ENCODE results near the gene LIMS1.
"Not testable (repeated sequence)": the region's sequence is repeated elsewhere in the genome, so short reads cannot be mapped to it uniquely, and the experiment has no call there.

The LIMS1 gene, protein sequence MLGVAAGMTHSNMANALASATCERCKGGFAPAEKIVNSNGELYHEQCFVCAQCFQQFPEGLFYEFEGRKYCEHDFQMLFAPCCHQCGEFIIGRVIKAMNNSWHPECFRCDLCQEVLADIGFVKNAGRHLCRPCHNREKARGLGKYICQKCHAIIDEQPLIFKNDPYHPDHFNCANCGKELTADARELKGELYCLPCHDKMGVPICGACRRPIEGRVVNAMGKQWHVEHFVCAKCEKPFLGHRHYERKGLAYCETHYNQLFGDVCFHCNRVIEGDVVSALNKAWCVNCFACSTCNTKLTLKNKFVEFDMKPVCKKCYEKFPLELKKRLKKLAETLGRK

GRCh38 chr2:108533832-108534583 lies at the start of gene LIMS1:
Gene LIMS1, plus strand, starts transcription at chr2:108534470. Its CDS starts 93 bp downstream, at chr2:108534563.
- peak; percentile 45 to 53 for DNase-seq

GRCh38 chr2:108485253-108485652 lies 49.0 kb upstream of the LIMS1 start:
- DNase-seq, result no peak

- no peak for DNase-seq
These were observed 43.7 kb upstream of the LIMS1 start for GRCh38 chr2:108490506-108491122.

- no peak for DNase-seq
These were observed 42.4 kb upstream of the LIMS1 start for GRCh38 chr2:108491848-108492247.

DNA sequence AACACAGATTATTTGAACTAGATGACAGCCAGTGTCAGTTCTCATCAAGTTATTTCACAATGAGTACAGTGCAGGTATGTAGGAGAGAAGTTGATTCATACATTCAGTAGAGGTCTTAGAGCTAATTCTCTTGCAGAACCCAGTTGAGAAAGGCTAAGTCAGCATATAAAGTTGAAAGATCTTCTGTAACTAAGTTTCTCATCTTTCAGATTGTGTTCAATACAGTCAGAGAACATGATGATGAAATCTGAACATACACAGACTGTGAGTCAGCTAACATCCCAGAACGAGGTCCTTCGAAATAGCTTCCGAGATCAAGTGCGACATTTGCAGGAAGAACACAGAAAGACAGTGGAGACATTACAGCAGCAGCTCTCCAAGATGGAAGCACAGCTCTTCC lies 41.9 kb upstream of the LIMS1 start:
- no peak for DNase-seq

- DNase-seq, result not testable (repeated sequence)
These were observed 38.1 kb upstream of the LIMS1 start for GRCh38 chr2:108496167-108496566.

DNA sequence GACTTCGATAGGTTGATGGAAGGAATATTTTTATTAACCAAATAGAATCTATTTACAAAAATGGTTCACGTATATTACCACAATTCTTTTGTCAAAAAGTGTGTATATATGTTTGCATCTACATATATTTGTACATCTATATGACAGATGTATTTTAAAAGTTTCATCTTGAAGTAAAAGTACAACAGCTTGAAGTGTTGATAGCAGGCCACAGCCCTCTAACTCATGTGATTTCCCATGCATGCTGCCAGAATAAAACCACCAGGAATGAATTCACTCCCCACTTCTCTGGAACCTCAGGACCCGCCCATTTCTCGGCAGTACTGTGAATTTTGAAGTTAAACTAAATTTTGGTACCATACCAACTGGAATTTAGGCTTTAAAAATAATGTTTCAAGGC lies 26.6 kb upstream of the LIMS1 start:
- not testable (repeated sequence) for DNase-seq

DNA sequence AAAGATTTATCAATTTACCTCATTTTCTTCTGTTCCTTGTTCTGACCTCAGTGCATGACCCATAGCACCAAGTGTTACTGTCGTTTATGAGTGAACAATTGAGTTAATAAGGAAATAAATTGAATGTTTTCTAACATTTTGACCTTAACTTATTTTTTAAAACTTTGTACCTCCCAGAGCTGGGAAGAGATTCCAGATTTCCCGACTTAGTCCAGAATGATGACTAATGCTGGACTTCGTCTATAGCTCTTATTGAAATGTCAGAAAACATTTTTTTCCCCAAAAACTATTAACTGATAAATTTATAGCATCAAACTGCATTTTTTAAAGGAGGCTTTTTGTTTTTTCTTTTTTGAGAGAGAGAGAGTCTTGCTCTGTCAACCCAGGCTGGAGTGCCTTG lies 21.8 kb upstream of the LIMS1 start:
- not testable (repeated sequence) for DNase-seq

GRCh38 chr2:108514478-108514877 lies 19.8 kb upstream of the LIMS1 start:
- DNase-seq, result not testable (repeated sequence)

DNA sequence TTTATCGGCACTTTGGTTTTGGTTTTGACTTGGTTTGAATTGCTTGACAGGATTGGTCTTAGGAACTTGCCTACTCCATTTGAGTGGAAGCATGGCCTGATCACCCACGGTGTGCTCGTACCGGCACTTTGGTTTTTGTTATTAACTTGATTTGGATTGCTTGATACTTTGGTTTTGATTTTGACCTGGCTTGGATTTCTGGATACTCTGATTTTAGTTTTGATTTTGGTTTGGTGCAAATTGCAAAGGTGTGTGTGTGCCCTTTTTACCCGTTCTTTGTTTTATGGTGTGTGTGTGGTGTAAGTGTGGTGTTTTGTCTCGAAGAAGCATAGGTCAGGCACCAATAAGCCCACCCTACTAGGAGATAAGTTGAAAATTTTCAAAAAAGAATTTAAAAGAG lies 9.6 kb upstream of the LIMS1 start:
- DNase-seq, result not testable (repeated sequence)

GRCh38 chr2:108525258-108525657 lies 9.0 kb upstream of the LIMS1 start:
- DNase-seq, result not testable (repeated sequence)

DNA sequence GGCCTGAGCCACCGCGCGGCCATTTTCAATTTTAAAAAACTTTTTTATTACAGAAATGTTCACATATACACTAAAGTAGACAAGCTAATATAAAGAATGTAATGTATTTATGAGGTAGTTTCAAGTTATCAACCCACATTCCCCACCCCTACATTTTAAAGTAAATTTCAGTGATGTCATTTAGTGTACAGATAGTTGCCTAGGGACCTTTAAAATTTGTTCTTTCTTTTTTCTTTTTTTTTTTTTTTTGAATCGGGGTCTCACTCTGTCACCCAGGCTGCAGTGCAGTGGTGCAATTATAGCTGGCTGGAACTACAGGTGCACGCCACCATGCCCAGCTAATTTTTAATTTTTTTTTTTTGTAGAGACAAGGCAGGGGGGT lies 2.6 kb upstream of the LIMS1 start:
- no peak for DNase-seq

DNA sequence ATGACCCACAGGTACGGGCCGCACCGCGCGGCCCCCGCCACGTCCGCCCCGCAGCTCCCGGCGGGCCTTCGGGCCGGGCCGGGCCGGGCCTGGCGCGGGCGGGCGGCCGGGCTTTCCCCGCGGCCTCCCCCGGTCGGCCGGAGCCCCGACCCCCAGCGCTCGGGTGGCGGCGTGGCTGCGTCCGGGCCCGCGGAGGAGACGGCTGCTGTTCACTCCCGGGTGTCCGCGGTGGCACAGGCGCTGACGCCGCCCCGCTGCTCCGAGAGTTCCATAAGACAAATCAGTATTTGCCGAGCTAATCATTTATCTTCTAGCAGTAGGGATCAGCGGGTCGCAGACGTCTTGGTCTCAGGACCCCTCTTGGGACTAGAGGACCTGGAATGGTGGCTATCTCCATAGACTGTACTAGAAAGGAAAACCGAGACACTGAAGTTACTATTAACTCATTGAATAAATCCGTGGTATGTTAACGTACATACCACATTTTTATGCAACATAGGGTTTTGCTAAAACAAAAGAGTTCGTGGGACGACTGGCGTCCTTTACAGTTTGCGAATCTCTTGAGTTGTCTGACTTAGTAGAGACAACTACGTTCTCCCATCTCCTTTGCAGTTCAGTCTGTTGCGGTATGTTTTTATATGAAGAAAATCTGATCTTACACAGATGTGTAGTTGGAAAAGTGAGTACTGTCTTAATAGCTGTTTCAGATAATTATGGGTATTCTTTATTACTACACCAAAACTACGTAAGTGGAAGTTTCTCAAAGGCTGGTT lies 500 bp downstream of the LIMS1 start:
- DNase-seq, result no peak

DNA sequence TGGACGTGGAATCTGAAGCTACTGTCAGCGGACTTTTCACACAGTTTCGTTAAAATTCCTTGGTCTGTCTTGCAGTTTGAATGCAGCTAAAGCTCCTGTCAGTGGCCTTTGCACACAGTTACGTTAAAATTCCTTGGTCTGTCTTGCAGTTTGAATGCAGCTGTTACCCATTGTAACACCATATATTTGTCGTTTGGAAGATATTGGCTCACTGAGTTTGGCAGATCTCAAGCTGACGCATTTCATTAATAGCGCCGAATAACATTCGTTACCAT lies 1.0 kb downstream of the LIMS1 start:
- DNase-seq, result no peak

DNA sequence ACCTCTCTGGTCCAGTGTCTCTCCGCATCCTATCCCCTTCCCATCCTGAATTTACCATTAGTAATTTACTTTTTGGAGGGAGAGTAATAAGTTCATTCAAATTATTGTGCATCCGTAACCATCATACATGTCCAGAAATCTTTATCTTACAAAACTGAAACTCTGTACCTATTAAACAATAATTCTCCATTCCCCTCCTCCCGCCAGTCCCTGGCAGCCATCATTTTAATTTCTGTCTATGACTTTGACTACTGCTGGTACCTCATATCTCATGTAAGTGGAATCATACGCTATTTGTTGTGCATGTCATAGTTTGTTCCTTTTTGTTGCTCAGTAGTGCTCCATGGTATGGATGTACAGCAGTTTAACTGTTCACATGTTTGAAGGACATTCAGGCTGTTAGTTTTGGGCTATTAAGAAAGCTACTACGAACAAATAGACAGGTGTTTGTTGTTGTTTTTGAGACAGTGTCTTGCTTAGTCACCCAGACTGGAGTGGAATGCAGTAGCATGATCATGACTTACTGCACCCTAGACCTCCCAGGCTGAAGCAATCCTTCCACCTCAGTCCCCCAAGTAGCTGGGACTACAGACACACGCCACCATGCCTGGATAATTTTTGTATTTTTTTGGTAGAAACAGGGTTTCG lies 2.0 kb downstream of the LIMS1 start:
- DNase-seq, result no peak

DNA sequence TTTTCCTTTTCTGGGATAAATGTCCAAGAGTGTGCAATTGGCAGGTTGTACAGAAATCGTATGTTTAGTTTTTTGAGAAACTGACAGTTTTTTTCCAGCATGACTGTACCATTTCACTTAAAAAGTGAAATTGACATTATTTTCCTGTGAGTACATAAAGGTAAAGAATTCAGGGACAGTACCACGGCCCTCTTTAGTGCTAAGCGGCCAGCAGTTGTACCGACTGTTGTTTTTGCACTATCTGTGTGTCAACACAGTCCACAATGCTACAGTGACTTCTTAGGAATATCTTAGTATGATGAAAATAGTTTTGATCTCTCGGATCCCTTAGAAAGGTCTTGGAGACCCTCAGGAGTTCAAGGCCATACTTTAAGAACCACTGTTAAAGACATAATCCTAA lies 2.6 kb downstream of the LIMS1 start:
- no peak for DNase-seq

DNA sequence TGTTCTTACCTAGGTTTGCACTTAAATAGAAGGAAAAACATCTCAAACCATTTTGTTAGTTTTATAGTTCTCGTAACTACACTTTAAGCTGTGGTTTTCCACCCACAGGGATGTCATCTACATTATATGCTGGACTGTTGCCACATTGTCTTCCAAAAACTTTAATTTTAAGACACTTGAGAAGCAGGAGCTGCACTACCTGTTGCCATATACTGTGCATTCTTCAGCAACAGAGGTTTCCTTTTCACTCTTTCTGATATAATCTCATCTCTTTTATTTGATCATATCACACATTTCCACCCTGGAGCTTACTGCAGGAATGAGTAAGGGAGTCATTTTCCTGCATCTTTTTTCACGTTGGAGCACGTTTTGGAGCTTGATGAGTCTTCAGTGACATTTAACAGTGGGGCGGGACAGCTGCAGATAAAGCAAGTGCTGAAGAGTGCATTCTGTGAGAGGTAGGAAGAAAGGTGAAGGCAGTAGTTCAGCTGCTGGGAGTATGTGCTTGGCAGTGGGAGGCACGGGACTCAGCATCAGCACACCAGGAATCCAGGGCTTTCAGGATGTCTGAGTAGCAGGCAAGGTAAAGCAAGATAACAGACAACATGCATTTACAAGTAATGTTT lies 3.8 kb downstream of the LIMS1 start:
- DNase-seq, result no peak

- no peak for DNase-seq
These were observed 7.2 kb downstream of the LIMS1 start for GRCh38 chr2:108541451-108541850.

DNA sequence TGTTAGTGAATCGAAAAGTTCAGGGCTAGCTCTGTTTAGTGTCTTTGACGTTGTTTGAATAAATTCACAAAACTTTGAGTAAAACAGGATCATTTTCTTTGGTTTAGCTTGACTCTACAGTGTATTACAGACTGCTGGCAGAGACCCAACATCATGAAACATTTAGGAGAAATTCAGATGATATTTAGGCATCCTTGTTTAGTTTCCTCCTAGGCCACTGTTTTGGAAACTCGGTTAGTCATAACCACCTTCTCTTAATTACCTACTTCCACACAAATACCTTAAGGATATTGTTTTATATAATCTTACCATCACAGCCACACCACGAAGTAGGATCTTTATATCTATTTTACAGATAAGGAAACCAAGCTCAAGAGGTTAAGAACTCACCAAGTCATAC lies 7.8 kb downstream of the LIMS1 start:
- DNase-seq, result no peak

- no peak for DNase-seq
These were observed 13.3 kb downstream of the LIMS1 start for GRCh38 chr2:108547606-108548005.

DNA sequence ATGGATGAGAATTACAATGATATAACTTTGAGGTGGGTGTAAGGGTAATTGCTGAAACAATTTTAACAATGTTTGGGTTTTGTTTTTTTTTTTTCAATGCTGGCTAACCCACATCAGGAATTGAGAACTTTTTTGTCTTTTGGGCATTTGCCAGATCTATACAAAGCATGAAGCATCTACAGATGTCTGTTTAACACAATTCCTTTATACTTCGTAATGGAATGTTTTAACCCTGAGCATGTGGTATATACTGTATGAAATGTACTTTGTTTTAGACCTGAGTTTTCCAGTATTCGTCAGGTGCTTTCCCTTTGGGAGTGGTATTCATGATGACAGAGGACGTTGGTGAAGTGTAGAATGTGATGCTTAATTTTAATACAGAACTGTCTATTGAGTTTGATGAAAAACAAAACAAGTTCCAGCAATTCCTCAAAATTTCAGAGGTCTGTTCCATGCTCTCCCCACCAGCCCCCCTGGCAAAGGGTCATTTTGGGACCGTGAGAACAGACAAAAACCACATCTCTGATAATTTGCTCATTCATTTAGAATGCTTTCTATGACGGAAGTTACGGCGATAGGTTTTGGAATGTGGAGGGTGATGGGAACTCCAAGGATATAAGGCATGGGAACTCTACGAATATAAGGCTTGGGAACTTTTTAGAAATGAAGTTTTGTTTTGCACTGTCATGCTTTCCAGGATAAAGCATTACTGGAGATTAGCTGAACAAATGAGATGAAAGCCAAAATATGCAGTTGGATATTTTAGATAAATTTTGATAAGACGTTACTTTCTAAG lies 14.1 kb downstream of the LIMS1 start:
- DNase-seq, result no peak

DNA sequence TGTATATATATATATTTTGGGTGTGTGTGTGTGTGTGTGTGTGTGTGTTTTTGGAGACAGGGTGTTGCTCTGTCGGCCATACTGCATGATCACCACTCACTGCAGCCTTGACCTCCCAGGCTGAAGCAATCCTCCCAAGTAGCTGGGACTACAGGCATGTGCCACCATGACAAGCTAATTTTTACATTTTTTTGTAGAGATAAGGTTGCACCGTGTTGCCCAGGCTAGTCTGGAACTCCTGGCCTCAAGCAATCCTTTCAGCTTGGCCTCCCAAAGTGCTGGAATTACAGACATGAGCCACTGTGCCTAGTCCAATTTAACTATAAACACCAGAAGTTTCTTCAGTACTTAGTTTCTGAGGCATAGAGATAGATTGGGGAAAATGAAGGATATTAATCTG lies 18.3 kb downstream of the LIMS1 start:
- no peak for DNase-seq
